IMR-90 (cell line): Measurements from ENCODE around the gene CDIP1. TPM values are rescaled to one million over a fixed set of nuclear protein-coding genes. Genes with fewer than 3 reads are reported as not detected.
A peak's percentile ranks its signal among the peaks of the same experiment; 100 is the strongest.

Source experiments
- ATAC-seq: fragments of 200-7000 bp; cut with Tn5 transposase; 2 replicates; pipeline ENCODE4 v1.9.1; 2020; ENCODE audit warnings: low read depth, mild to moderate bottlenecking, moderate library complexity
- BruUV-seq: library from RNA; stranded (reverse); fragments of 400-500 nt; replicated peaks from 2 replicates; lab custom pipeline; 2021; lab: Mats Ljungman, UMichigan
- CTCF ChIA-PET: fragments of 300-600 bp; formaldehyde crosslinking; extraction: SDS; loops from one replicate; lab custom pipeline; 2021; ENCODE audit warnings: antibody characterized with exemption; lab: Yijun Ruan, JAX
- POLR2A ChIA-PET: fragments of 300-600 bp; sonication (Branson Sonifier 250); formaldehyde crosslinking; loops from one replicate; lab custom pipeline; 2022; ENCODE audit warnings: antibody characterized with exemption; ENCODE audit not compliant: unreplicated experiment; lab: Charles Lee
- DNase-seq: peaks from one replicate; pipeline ENCODE4 v3.0.0; 2013
- H2AFZ ChIP-seq: replicated peaks from 2 replicates; pipeline ENCODE3; 2013; ENCODE audit warnings: low read length, mild to moderate bottlenecking; ENCODE audit not compliant: poor library complexity
- H2AK5ac ChIP-seq: 2 replicates; pipeline ENCODE4 v1.6.1; 2013; ENCODE audit warnings: low read depth, low read length, inconsistent platforms
- H2AK9ac ChIP-seq: replicated peaks from 2 replicates; pipeline ENCODE3; 2013; ENCODE audit warnings: mild to moderate bottlenecking, low read depth, low read length, moderate library complexity; ENCODE audit not compliant: poor library complexity
- H2BK120ac ChIP-seq: 2 replicates; pipeline ENCODE4 v1.6.1; 2013; ENCODE audit warnings: low read depth, low read length, inconsistent platforms
- H2BK15ac ChIP-seq: 3 replicates; pipeline ENCODE4 v1.6.1; 2013; ENCODE audit warnings: low read depth, low read length, inconsistent platforms
- H2BK20ac ChIP-seq: 2 replicates; pipeline ENCODE4 v1.6.1; 2013; ENCODE audit warnings: low read depth, mild to moderate bottlenecking, inconsistent platforms, low read length, moderate library complexity
- H2BK5ac ChIP-seq: 2 replicates; pipeline ENCODE4 v1.6.1; 2013; ENCODE audit warnings: mild to moderate bottlenecking, low read depth, low read length, inconsistent platforms; ENCODE audit not compliant: poor library complexity, severe bottlenecking
- H3K14ac ChIP-seq: replicated peaks from 2 replicates; pipeline ENCODE4 v1.6.1; 2013; ENCODE audit warnings: low read depth, low read length, inconsistent platforms
- H3K18ac ChIP-seq: 2 replicates; pipeline ENCODE4 v1.6.1; 2013; ENCODE audit warnings: low read depth, low read length, control low read depth
- H3K23ac ChIP-seq: 2 replicates; pipeline ENCODE4 v1.6.1; 2013; ENCODE audit warnings: low read depth, low read length, inconsistent platforms
- H3K27ac ChIP-seq: 2 replicates; pipeline ENCODE4 v1.5.1; 2013; ENCODE audit warnings: mild to moderate bottlenecking, control low read depth, low read length; ENCODE audit not compliant: insufficient read depth
- H3K27me3 ChIP-seq: 2 replicates; pipeline ENCODE4 v1.6.1; 2013; ENCODE audit warnings: low read length; ENCODE audit not compliant: control insufficient read depth, insufficient read depth
- H3K36me3 ChIP-seq: 2 replicates; pipeline ENCODE4 v1.6.1; 2013; ENCODE audit warnings: low read length, mixed read lengths; ENCODE audit not compliant: control insufficient read depth, insufficient read depth
- H3K4ac ChIP-seq: 2 replicates; pipeline ENCODE4 v1.6.1; 2013; ENCODE audit warnings: low read depth, low read length, inconsistent platforms
- H3K4me1 ChIP-seq: 2 replicates; pipeline ENCODE4 v1.6.1; 2013; ENCODE audit warnings: low read length, mixed read lengths; ENCODE audit not compliant: control insufficient read depth, insufficient read depth
- H3K4me2 ChIP-seq: 2 replicates; pipeline ENCODE4 v1.6.1; 2013; ENCODE audit warnings: low read depth, mild to moderate bottlenecking, control low read depth, low read length, moderate library complexity
- H3K4me3 ChIP-seq: 2 replicates; pipeline ENCODE4 v1.5.1; 2013; ENCODE audit warnings: low read depth, mild to moderate bottlenecking, control low read depth, low read length, moderate library complexity; ENCODE audit not compliant: insufficient read depth
- H3K56ac ChIP-seq: 2 replicates; pipeline ENCODE4 v1.6.1; 2013; ENCODE audit warnings: low read length, inconsistent platforms; ENCODE audit not compliant: insufficient read depth; ENCODE audit errors: extremely low read depth
- H3K79me1 ChIP-seq, 2 experiments: 2 replicates each; pipeline ENCODE4 v1.6.1; 2013; ENCODE audit warnings: low read length in 2 of 2, inconsistent platforms in 1 of 2, low read depth in 1 of 2
- H3K9ac ChIP-seq: 2 replicates; pipeline ENCODE4 v1.6.1; 2013; ENCODE audit warnings: low read depth, low read length, control low read depth
- H3K9me1 ChIP-seq: 2 replicates; pipeline ENCODE4 v1.6.1; 2013; ENCODE audit warnings: low read length, inconsistent platforms; ENCODE audit not compliant: insufficient read depth
- H3K9me3 ChIP-seq: 2 replicates; pipeline ENCODE4 v1.6.1; 2013; ENCODE audit warnings: low read length; ENCODE audit not compliant: control insufficient read depth, insufficient read depth
- H4K20me1 ChIP-seq: 2 replicates; pipeline ENCODE4 v1.6.1; 2013; ENCODE audit warnings: low read length, inconsistent platforms; ENCODE audit not compliant: insufficient read depth
- H4K5ac ChIP-seq: 2 replicates; pipeline ENCODE4 v1.6.1; 2013; ENCODE audit warnings: mild to moderate bottlenecking, low read depth, low read length, control low read depth
- H4K8ac ChIP-seq, 2 experiments: 2 replicates each; pipeline ENCODE4 v1.6.1; 2013; ENCODE audit warnings: low read depth in 2 of 2, low read length in 2 of 2, control low read depth in 1 of 2, inconsistent platforms in 1 of 2
- H4K91ac ChIP-seq: 2 replicates; pipeline ENCODE4 v1.6.1; 2013; ENCODE audit warnings: low read depth, low read length, inconsistent platforms; ENCODE audit not compliant: insufficient read depth
- CEBPB ChIP-seq: IDR thresholded peaks from 2 replicates; pipeline ENCODE4 v1.6.1; 2012; ENCODE audit warnings: low read depth, low read length, improper control_type of control experiment
- CHD1 ChIP-seq: IDR thresholded peaks from 2 replicates; pipeline ENCODE4 v1.6.1; 2012; ENCODE audit warnings: low read depth, low read length, improper control_type of control experiment
- POLR2A ChIP-seq: IDR thresholded peaks from 2 replicates; pipeline ENCODE4 v1.6.1; 2012; ENCODE audit warnings: mild to moderate bottlenecking, low read depth, low read length
- USF2 ChIP-seq: fragments of 150-350 bp; IDR thresholded peaks from 2 replicates; pipeline ENCODE4 v1.6.1; 2017; ENCODE audit warnings: mild to moderate bottlenecking, antibody characterized with exemption, low read length, low read depth
- WGBS, 2 experiments: methylation state at CpG; one replicate each; pipeline versions ENCODE4 v1.1.5 to v1.1.7; 2013; ENCODE audit warnings: missing lambda C conversion rate in 2 of 2; ENCODE audit not compliant: insufficient read length in 1 of 2; ENCODE audit errors: extremely low coverage in 2 of 2; 5-methylcytosine and 5-hydroxymethylcytosine counted together
- dilution Hi-C: fragments of 300-500 bp; cut with HindIII; formaldehyde crosslinking; loops from one replicate; pipeline ENCODE4 v1.14.3; 2018; ENCODE audit warnings: low sequenced_read_pairs; ENCODE audit not compliant: unreplicated experiment
- in situ Hi-C: fragments of 300-500 bp; cut with MboI; formaldehyde crosslinking; loops from 3 replicates; pipeline ENCODE4 v1.14.3; 2019; ENCODE audit warnings: low sequenced_read_pairs, inconsistent platforms, mixed read lengths
- intact Hi-C: fragments of 100-400 bp; cut with micrococcal nuclease; formaldehyde crosslinking; loops from 2 replicates; pipeline ENCODE4 v1.10.0; 2022
- polyA plus RNA-seq, 3 experiments: library from polyadenylated mRNA; depleted of rRNA; stranded (reverse); fragments of >200 nt; gene quantifications; 2 replicates each; pipeline ENCODE4 v1.2.3, GENCODE V29; 2012; ENCODE audit warnings: low replicate concordance in 1 of 3
- total RNA-seq: library from RNA; depleted of rRNA; stranded (reverse); fragments of >200 nt; gene quantifications from 2 replicates; pipeline ENCODE4 v1.2.3, GENCODE V29; 2012

Gene CDIP1
- total and polyA plus RNA-seq, 2 of the 4 experiments (the other 2 are of a cell fraction): 4.8 to 14.6 TPM

- Histone ChIP-seq H4K20me1 (no peaks in the 10 kb centered on the region), H2BK15ac (no peak within 1 kb of the TSS), H3K23ac (no peak within 1 kb of the TSS), H3K56ac (no peak within 1 kb of the TSS), H3K36me3 (no peaks in the 10 kb centered on the region), H3K9me3 (no peaks in the 10 kb centered on the region), H3K27me3 (peaks cover 38% of the 10 kb centered on the region), H3K18ac (no peak within 1 kb of the TSS), H4K91ac (no peak within 1 kb of the TSS), H3K4me3 (no peak within 1 kb of the TSS), H3K14ac (no peak within 1 kb of the TSS), H2AFZ (peak within 1 kb of the TSS; percentile 32), H2BK5ac (no peak within 1 kb of the TSS), H2AK5ac (no peak within 1 kb of the TSS), H3K9me1 (no peaks in the 10 kb centered on the region), H2BK20ac (no peak within 1 kb of the TSS), H4K8ac (no peak within 1 kb of the TSS), H3K4me2 (no peak within 1 kb of the TSS), H3K27ac (no peak within 1 kb of the TSS), H3K4me1 (no peaks in the 10 kb centered on the region), H3K79me1 (no peaks in the 10 kb centered on the region), H4K5ac (no peak within 1 kb of the TSS), H3K4ac (no peak within 1 kb of the TSS), H2AK9ac (no peak within 1 kb of the TSS), H2BK120ac (no peak within 1 kb of the TSS), H3K9ac (no peak within 1 kb of the TSS)
- BruUV-seq: no TSS peak
- DNase-seq (no peak), ATAC-seq (peak; percentile 44)
- intact Hi-C loops: no loop called here
- POLR2A ChIA-PET: no interaction called here
- TF ChIP-seq CEBPB: no peak
- no peak for TF ChIP-seq CHD1
- TF ChIP-seq POLR2A: no peak
- no peak for TF ChIP-seq USF2
- dilution Hi-C loops: no loop called here
- in situ Hi-C loops: no loop called here
- CTCF ChIA-PET: no interaction called here
- no CpG with 5 or more reads among the region's 4 CpGs for WGBS, 2 experiments
These were observed 17.5 kb upstream of the CDIP1 start, which contains the start of gene C16orf96 for GRCh38 chr16:4556112-4556511. Gene C16orf96 (plus strand): TSS chr16:4556340. CDS start chr16:4556490, 150 bp downstream.
